Hepatocyte (in vitro differentiated cells): ENCODE measurements around the gene OR51E1.

Source experiments
- EZH2 ChIP-seq: fragments of 200-600 bp; sonication (generic); IDR thresholded peaks from 2 replicates; pipeline ENCODE4 v1.6.1; 2016; ENCODE audit warnings: antibody characterized with exemption, mild to moderate bottlenecking, borderline replicate concordance
- EZH2phosphoT487 ChIP-seq: fragments of 200-600 bp; sonication (generic); IDR thresholded peaks from one replicate; pipeline ENCODE4 v1.6.1; 2018; ENCODE audit warnings: antibody characterized with exemption, mild to moderate bottlenecking, low read depth, moderate library complexity; ENCODE audit not compliant: unreplicated experiment, severe bottlenecking
- TF ChIP-seq, protein P1 (sequence below): fragments of 200-600 bp; sonication (generic); IDR thresholded peaks from 2 replicates; pipeline ENCODE4 v1.5.1; 2016; ENCODE audit warnings: antibody characterized with exemption, mild to moderate bottlenecking; ENCODE audit not compliant: poor library complexity

DNA sequence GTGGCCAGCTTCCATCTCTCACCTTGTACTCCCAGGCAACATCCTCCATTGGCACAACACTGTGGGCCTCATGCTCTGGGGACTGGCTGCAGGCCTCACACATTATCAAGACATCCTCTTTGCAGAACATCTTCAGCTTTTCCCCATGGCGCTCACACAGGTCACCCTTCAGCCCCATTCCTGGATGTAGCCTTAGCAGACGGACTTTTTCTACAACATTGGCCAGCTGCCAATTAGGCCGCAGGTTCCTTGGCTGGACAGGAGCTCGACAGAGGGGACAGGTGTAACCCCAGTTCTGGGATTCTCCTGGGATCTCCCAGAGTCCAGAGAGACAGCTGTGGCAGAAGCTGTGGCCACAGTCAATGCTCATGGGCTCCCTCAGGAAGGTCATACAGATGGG, 38.7 kb upstream of the OR51E1 start:
- TF ChIP-seq, protein P1, sequence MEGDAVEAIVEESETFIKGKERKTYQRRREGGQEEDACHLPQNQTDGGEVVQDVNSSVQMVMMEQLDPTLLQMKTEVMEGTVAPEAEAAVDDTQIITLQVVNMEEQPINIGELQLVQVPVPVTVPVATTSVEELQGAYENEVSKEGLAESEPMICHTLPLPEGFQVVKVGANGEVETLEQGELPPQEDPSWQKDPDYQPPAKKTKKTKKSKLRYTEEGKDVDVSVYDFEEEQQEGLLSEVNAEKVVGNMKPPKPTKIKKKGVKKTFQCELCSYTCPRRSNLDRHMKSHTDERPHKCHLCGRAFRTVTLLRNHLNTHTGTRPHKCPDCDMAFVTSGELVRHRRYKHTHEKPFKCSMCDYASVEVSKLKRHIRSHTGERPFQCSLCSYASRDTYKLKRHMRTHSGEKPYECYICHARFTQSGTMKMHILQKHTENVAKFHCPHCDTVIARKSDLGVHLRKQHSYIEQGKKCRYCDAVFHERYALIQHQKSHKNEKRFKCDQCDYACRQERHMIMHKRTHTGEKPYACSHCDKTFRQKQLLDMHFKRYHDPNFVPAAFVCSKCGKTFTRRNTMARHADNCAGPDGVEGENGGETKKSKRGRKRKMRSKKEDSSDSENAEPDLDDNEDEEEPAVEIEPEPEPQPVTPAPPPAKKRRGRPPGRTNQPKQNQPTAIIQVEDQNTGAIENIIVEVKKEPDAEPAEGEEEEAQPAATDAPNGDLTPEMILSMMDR: no peak
- TF ChIP-seq EZH2phosphoT487 (no peak), EZH2 (no peak)
